ENCODE measurements around the gene NIT2.

DNA sequence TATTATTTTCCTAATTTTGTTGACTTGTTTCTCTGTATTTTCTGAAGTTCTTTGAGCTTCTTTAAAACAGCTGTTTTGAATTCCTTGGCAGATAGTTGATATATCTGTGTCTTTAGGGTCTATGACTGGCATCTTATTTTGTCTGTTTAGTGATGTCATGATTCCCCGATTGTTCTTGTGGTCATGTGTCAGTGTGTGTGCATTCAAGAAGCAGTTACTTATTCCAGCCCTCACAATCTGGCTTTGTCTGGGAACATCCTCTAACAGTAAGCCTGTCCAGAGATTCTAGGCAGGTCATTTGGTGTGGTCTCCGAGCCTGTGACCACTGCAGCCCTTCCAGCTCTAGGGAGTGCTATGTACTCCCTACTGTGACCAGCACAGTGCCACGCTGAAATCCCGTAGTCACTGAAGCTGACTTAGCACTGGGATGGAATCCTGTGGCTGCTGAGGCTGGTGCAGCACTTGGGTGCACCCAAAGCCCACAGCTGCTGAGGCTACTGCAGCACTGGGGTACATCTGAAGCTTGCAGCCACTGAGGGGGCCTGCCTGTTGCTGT is 73.5 kb downstream of the NIT2 start:
- TF ChIP-seq GATA2 (IDR thresholded peaks at IDR 0.05; ENCODE audit: low read depth, low read length) (no peak), GATA3 (IDR thresholded peaks at IDR 0.05; ENCODE audit: low read depth, low read length) (no peak)
